Fibroblast of lung (primary cell): ENCODE data around the gene ROR2. TPM values are rescaled to one million over a fixed set of nuclear protein-coding genes. Genes with fewer than 3 reads are reported as not detected.

ENCODE experiments used
- DNase-seq, 2 donors: peaks; one replicate each; pipeline versions ENCODE4 v3.0.0 to v3.0.0-alpha.2; 2010; ENCODE audit warnings: low read depth in 2 of 2
- H2AFZ ChIP-seq: 2 replicates; pipeline ENCODE4 v1.5.1; 2012; ENCODE audit warnings: low read length, control low read depth, inconsistent platforms
- H3K27ac ChIP-seq: 2 replicates; pipeline ENCODE4 v1.5.1; 2011; ENCODE audit warnings: low read length, control low read depth; ENCODE audit not compliant: insufficient read depth
- H3K27me3 ChIP-seq: 2 replicates; pipeline ENCODE4 v1.5.1; 2011; ENCODE audit warnings: mild to moderate bottlenecking, low read length; ENCODE audit not compliant: control insufficient read depth, insufficient read depth
- H3K36me3 ChIP-seq: 2 replicates; pipeline ENCODE4 v1.5.1; 2011; ENCODE audit warnings: low read length; ENCODE audit not compliant: control insufficient read depth, insufficient read depth
- H3K4me1 ChIP-seq: 2 replicates; pipeline ENCODE4 v1.5.1; 2011; ENCODE audit warnings: low read length; ENCODE audit not compliant: control insufficient read depth, insufficient read depth; ENCODE audit errors: extremely low read depth
- H3K4me2 ChIP-seq: 2 replicates; pipeline ENCODE4 v1.5.1; 2011; ENCODE audit warnings: low read length, control low read depth; ENCODE audit not compliant: insufficient read depth; ENCODE audit errors: extremely low read depth
- H3K4me3 ChIP-seq, 4 experiments: fragments of 200-600 bp in 1 of 4; sonication (generic) in 1 of 4; replicated peaks in 1 of 4; 2 replicates each; pipeline ENCODE4 v1.5.1; 2011 to 2016; ENCODE audit warnings: low read length in 4 of 4, low read depth in 3 of 4, mild to moderate bottlenecking in 3 of 4, control low read depth in 2 of 4, inconsistent platforms in 1 of 4, mixed read lengths in 1 of 4; ENCODE audit not compliant: insufficient read depth in 1 of 4; ENCODE audit errors: control extremely low read depth in 1 of 4
- H3K79me2 ChIP-seq: 2 replicates; pipeline ENCODE4 v1.5.1; 2012; ENCODE audit warnings: mild to moderate bottlenecking, low read length, inconsistent platforms; ENCODE audit not compliant: control insufficient read depth, insufficient read depth
- H3K9ac ChIP-seq: 2 replicates; pipeline ENCODE4 v1.5.1; 2011; ENCODE audit warnings: mild to moderate bottlenecking, low read length, control low read depth; ENCODE audit not compliant: insufficient read depth
- H3K9me3 ChIP-seq: 2 replicates; pipeline ENCODE4 v1.5.1; 2012; ENCODE audit warnings: low read depth, low read length; ENCODE audit not compliant: control insufficient read depth, insufficient read depth
- H4K20me1 ChIP-seq: 2 replicates; pipeline ENCODE4 v1.5.1; 2011; ENCODE audit warnings: low read length; ENCODE audit not compliant: control insufficient read depth, insufficient read depth; ENCODE audit errors: extremely low read depth
- CTCF ChIP-seq, 2 donors: IDR thresholded peaks in 1 of 2; conservative IDR thresholded peaks in 1 of 2; 1 replicate in 1 of 2; 2 replicates in 1 of 2; pipeline ENCODE4 v1.5.1; 2011 to 2012; ENCODE audit warnings: low read length in 2 of 2, control low read depth in 1 of 2, inconsistent platforms in 1 of 2, low read depth in 1 of 2, mild to moderate bottlenecking in 1 of 2
- EZH2 ChIP-seq: IDR thresholded peaks from 2 replicates; pipeline ENCODE4 v1.5.1; 2012; ENCODE audit warnings: low read length, control low read depth, mild to moderate bottlenecking; ENCODE audit errors: missing control alignments
- polyA plus RNA-seq, 2 donors: library from polyadenylated mRNA; depleted of rRNA in 1 of 2; stranded (reverse) in 1 of 2; unstranded in 1 of 2; fragments of >200 nt; gene quantifications; 2 replicates each; pipeline ENCODE4 v1.2.1, GENCODE V29; 2011 to 2012; ENCODE audit warnings: missing spikeins in 1 of 2
- total RNA-seq: library from RNA; depleted of rRNA; stranded (reverse); fragments of >200 nt; gene quantifications from 2 replicates; pipeline ENCODE4 v1.2.1, GENCODE V29; 2014

Gene ROR2
- total and polyA plus RNA-seq, 2 donors (not counting 1 experiment from before 2014, with no cell fraction given) = 2.3 to 27.9 TPM

DNA sequence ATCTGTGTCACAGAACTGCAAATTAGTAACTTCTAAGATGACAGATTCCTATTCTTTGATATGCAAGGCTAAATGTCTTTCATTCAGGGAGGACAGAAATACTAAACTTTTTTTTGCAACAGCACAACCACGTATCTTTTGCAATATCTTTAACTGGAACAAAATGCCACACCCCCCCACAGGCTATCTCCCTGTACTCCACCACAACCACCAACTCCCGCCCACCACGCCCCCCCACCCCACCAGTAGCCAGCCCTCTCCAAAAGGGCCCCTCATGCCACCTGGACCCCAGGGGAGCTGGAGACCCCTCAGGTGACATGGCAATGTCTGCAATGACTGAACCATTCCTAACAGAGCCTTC is 131.8 kb downstream of the ROR2 start:
- Histone ChIP-seq H3K27ac (no peak overlapping the region), H4K20me1 (no peaks in the 10 kb centered on the region), H2AFZ (no peak overlapping the region), H3K36me3 (no peaks in the 10 kb centered on the region), H3K4me2 (peak overlapping the region; percentile 83), H3K9ac (no peak overlapping the region), H3K4me3 (no peak overlapping the region), H3K9me3 (no peaks in the 10 kb centered on the region), H3K27me3 (no peaks in the 10 kb centered on the region), H3K4me1 (peaks cover 9% of the 10 kb centered on the region), H3K79me2 (no peaks in the 10 kb centered on the region)
- no peak for TF ChIP-seq EZH2
- no peak for TF ChIP-seq CTCF (conservative IDR thresholded peaks at IDR 0.05 in 1 of 2, IDR thresholded peaks at IDR 0.05 in 1 of 2; ENCODE audit: low read depth in 1 of 2, low read length in 2 of 2)
- DNase-seq = no peak

GRCh38 chr9:91817493-91818224 is 132.4 kb downstream of the ROR2 start:
- TF ChIP-seq CTCF (conservative IDR thresholded peaks at IDR 0.05 in 1 of 2, IDR thresholded peaks at IDR 0.05 in 1 of 2; ENCODE audit: low read depth in 1 of 2, low read length in 2 of 2) (no peak), EZH2 (no peak)

DNA sequence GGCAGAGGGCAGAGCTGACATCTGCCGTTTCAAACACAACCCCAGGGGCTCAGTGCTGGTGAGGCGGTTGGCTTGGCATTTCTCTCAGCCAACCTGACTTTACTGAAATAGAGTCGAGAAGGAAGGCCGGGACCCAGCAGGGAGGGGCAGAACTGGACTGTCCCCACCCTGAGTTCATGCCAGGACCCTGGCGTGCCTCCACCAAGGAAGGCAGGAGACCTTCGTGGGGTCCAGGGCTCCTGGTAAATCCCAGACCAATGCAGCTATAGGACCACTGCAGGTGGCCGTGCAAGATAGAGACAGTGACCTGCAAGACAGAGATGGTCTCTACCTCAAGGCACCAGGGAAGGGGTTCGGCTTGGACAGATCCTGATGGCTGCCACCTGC is 132.9 kb downstream of the ROR2 start:
- TF ChIP-seq EZH2 = no peak
- TF ChIP-seq CTCF (conservative IDR thresholded peaks at IDR 0.05 in 1 of 2, IDR thresholded peaks at IDR 0.05 in 1 of 2; ENCODE audit: low read depth in 1 of 2, low read length in 2 of 2) = no peak
- Histone ChIP-seq H3K27ac (peak overlapping the region; percentile 63), H3K79me2 (no peaks in the 10 kb centered on the region), H4K20me1 (no peaks in the 10 kb centered on the region), H3K4me3 (peak overlapping the region in 2 of 4 experiments; percentile 29 to 35), H3K9me3 (no peaks in the 10 kb centered on the region), H3K4me1 (peaks cover 9% of the 10 kb centered on the region), H3K27me3 (no peaks in the 10 kb centered on the region), H2AFZ (no peak overlapping the region), H3K36me3 (no peaks in the 10 kb centered on the region), H3K4me2 (peak overlapping the region; percentile 83), H3K9ac (no peak overlapping the region)
- DNase-seq = no peak

More at GRCh38 chr9:91817493-91818224, 132.4 kb downstream of the ROR2 start:
- H3K27me3 ChIP-seq = no peaks in the 10 kb centered on the region
- H3K27ac ChIP-seq = peak overlapping the region; percentile 63
- DNase-seq = peak; percentile 60 to 100
- H3K9me3 ChIP-seq = no peaks in the 10 kb centered on the region
- peak overlapping the region; percentile 83 for H3K4me2 ChIP-seq
- peak overlapping the region; percentile 8 for H3K9ac ChIP-seq
- H4K20me1 ChIP-seq = no peaks in the 10 kb centered on the region
- peak overlapping the region; percentile 11 to 35 (median 28) for H3K4me3 ChIP-seq
- H3K79me2 ChIP-seq = no peaks in the 10 kb centered on the region
- H3K4me1 ChIP-seq = peaks cover 9% of the 10 kb centered on the region
- H2AFZ ChIP-seq = no peak overlapping the region
- no peaks in the 10 kb centered on the region for H3K36me3 ChIP-seq
